ENCODE measurements around the gene RAB11B.
"Not testable (repeated sequence)": the region's sequence is repeated elsewhere in the genome, so short reads cannot be mapped to it uniquely, and the experiment has no call there.

RAB11B gene

GRCh38 chr19:8396563-8397203, 6.5 kb downstream of the RAB11B start:
- DNase-seq, result peak; percentile 82

GRCh38 chr19:8397271-8397670, 7.1 kb downstream of the RAB11B start:
- no peak for DNase-seq

GRCh38 chr19:8397746-8398310, 7.7 kb downstream of the RAB11B start:
- DNase-seq, result no peak

DNA sequence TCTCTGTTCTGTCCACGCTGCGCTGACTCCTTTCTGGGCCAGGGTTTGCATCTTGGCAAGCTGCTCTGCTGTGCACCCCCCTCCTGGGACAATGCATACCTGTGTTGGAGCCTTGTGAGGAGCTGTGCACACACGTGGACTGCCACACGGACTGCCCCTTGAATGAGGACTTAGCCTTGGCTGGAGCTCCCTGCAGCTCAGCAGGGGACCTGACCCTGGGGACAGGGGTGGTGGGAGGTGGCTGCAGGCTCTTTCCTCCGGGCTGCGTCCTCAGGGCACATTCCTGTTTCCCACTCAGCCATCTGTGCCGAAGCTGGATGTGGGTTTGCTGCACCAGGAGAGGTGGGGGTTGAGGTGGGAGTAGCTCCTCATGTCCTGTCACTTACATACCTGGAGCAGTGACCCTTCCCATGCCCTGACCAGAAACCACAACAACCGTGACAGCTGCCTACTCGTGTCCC, 8.2 kb downstream of the RAB11B start:
- DNase-seq, result no peak

GRCh38 chr19:8399681-8400188, 9.6 kb downstream of the RAB11B start:
- DNase-seq, result no peak

DNA sequence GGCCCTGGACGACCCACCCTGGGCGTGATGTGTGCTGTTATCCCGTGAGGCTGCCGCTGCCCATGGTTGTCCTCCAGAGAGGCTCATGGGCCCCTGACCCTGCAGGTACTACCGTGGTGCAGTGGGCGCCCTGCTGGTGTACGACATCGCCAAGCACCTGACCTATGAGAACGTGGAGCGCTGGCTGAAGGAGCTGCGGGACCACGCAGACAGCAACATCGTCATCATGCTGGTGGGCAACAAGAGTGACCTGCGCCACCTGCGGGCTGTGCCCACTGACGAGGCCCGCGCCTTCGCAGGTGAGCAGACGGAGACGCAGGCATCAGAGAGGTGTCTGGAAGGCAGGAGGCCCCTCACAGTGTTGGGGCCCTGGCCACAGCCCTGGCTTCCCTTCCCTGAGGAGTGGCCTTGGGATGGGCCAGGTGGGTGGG, 11.8 kb downstream of the RAB11B start:
- DNase-seq, result no peak

- no peak for DNase-seq
Measured at GRCh38 chr19:8403098-8403819, 13.1 kb downstream of the RAB11B start.

- DNase-seq, result no peak
Measured at GRCh38 chr19:8403820-8404109, 13.6 kb downstream of the RAB11B start.

DNA sequence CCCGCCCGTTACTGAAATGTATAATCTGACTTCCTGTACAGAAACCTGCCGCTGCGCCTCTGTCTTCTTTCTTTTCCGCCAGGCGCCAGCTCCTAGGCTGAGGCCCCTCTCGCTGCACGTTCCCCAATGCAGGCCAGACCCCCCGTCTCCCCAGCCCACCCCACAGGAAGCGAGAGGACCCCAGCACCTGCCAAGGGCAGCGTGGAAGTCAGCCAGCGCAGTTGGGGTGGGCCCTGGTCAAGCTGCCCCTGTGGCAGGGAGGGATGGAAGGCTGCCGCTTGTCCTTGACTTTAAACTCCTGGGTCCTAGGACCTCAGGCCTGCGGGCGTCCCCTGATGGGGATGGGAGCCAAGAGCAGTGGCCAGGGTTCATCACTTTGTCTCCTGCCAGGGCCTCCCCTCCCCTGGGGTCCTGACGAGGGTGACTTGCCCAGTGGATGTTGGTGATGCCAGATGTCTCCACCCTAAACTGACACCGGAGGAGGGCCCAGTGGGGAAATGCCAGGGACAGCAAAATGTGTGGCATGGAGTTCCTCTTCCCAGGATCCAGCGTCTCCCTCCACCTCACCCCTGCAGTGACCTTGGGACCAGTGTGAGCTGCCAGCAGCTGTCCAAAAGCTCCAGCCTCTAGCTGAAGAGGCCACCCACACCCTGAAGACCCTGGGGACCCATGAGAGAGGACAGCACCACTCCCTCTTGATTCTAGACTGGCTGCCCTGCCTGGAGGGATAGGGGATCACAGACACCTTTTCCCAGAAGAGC, 14.4 kb downstream of the RAB11B start:
- no peak for DNase-seq

GRCh38 chr19:8410718-8411117, 20.6 kb downstream of the RAB11B start:
- peak; percentile 27 for DNase-seq

DNA sequence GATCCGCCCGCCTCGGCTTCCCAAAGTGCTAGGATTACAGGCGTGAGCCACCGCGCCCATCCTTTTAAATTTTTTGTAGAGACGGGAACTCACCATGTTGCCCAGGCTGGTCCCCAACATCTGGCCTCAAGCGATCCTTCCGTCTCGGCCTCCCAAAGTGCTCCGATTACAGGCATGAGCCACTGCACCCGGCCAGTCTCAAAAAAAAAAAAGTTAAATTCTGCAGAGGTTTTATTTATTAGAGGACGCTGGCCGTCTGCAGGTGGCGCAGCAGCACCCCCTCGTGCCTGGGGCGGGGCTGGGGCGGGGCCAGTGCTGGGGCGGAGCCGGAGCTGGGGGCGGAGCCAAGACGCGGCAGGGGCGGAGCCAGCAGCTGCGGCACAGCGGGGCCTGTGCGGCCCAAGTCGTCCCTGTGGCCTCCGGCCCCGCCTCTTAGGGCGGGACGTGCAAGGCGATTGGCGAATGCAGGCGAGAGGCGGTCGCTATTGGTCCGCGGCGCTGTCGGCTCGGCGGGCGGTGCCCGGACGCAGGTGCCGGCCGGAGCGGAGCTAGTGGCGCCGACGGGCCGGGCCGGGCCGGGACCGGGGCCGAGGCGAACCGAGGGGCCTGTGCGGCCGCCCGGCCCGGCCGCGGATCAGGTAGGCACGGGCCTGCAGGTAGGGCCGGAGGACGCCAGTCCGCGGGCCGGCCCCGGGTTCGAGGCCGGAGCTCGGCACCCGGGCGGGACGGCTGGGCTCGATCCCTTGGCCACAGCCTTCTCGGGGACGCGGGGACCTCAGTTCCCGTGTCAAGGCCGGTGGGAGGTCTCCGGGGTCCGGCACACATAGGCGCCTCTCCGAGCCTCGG, 22.8 kb downstream of the RAB11B start, which contains the start of gene MARCHF2:
TSS of gene MARCHF2 (plus strand) at position 523 of the 846 bp plus-strand sequence. CDS start 8,536 bp downstream, outside the sequence.
- DNase-seq, result peak; percentile 97

GRCh38 chr19:8413629-8413995, 23.5 kb downstream of the RAB11B start:
- peak; percentile 19 for DNase-seq

DNA sequence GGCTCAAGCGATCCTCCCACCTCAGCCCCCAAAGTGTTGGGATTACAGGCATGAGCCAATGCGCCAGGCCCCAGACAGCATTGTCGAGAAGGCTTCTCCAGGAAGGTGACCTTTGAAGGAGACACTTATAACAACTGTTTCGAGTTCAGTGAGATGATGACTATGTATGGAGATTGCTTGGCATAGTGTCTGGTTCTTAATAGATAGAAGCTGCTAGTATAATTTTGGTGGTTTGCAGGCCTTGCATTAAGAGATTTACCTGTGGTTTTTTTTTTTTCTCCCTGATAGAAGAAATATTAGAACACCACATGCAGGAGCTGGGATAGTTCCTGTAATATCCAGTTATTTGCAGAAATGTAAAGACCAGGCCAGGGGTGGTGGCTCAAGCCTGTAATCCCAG, 26.6 kb downstream of the RAB11B start:
- peak; percentile 32 for DNase-seq

- no peak for DNase-seq
Measured at GRCh38 chr19:8421484-8422461, 31.6 kb downstream of the RAB11B start.

DNA sequence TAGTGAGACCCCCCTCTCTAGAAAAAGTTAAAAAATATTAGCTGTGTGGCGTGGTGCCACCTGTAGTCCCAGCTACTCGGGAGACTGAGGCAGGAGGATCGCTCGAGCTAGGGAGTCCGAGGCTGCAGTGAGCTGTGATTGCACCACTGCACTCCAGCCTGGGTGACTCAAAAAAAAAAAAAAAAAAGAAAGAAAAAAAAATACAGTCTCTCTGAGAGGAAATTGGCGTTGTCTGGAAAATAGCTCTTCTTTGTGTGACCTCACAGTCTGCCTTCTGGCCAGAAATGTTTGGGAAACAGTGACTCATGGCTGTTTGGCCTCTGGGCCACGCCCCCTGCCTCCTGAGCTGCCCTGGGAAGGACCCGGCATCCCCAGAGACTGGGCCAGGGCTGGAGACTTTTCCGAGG, 33.7 kb downstream of the RAB11B start:
- DNase-seq, result peak; percentile 83

DNA sequence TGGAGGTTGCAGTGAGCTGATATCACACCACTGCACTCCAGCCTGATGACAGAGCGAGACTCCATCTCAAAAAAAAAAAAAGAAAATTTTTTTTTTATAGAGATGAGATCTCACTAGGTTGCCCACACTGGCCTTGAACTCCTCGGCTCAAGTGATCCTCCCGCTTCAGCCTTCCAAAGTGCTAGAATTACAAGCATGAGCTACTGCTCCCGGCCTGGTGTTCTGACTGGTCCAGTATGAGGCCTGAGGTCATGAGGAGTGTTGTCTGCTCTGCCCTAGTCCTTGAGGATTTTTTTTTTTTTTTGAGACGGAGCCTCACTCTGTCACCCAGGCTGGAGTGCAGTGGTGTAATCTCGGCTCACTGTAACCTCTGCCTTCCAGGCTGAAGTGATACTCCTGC, 35.2 kb downstream of the RAB11B start:
- not testable (repeated sequence) for DNase-seq

GRCh38 chr19:8426283-8426682, 36.1 kb downstream of the RAB11B start:
- no peak for DNase-seq

DNA sequence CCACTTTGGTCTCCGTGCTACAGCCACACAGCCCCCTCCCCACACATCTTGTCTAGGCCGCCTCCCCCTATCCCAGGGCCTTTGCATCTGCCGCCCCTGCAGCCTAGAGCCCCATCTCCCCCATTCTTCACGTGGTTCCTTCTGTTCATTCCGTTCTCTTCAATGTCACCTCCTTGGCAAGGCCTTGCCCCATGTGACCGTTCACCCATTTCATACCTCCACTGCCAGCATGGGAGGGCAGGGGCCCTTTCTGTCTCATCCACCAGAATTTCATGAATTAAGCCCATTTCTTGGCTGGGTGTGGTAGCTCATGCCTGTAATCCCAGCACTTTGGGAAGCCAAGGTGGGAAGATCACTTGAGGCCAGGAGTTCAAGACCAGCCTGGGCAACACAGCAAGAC, 38.9 kb downstream of the RAB11B start:
- no peak for DNase-seq

DNA sequence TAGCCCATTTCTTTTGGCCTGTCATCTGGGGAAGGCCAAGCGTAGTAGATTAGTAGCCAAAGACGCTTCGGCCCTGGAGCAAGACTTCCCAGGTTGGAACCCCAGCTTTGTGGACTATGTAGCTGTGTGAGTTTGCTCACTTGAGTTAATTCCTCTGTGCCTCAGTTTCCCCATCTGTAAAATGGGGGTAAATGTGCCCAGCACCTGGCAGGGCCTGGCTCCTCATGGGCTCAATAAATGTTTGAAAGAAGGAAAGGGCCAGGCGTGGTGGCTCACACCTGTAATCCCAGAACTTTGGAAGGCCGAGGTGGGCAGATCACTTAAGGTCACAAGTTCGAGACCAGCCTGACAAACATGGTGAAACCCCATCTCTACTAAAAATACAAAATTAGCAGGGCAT, 39.7 kb downstream of the RAB11B start:
- no peak for DNase-seq

DNA sequence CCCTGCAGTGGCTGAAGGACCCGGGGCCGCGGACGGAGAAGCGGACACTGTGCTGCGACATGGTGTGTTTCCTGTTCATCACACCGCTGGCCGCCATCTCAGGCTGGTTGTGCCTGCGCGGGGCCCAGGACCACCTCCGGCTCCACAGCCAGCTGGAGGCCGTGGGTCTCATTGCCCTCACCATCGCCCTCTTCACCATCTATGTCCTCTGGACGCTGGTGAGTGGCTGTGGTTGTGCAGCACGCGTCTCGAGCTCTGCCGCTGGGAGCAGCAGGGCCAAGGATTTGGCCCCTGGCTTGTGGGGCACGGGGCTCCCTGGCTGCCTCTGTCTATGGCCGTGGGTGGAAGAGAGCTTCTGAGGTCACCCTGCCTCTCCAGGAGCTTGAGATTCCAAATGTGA, 40.5 kb downstream of the RAB11B start:
- no peak for DNase-seq

DNA sequence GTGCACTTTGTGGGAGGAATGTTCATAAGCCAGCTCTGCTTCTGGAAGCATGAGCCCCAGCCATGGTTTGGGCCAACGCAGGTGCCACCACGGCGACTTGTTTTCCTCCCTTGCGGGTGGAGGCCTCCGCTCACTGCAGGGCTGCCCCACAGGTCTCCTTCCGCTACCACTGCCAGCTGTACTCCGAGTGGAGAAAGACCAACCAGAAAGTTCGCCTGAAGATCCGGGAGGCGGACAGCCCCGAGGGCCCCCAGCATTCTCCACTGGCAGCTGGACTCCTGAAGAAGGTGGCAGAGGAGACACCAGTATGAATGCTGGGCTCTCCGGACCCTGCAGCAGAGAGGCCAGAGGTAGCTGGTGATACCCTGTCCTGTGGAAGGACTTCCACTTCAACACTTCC, 48.1 kb downstream of the RAB11B start:
- DNase-seq, result no peak

All from hematopoietic multipotent progenitor cell treated with erythropoietin and hydrocortisone succinate and interleukin-3 and kit ligand, for 8 days (in vitro differentiated cells).